CD14-positive monocyte (primary cell): ENCODE measurements around the gene ZNF587. TPM values are rescaled to one million over a fixed set of nuclear protein-coding genes. Genes with fewer than 3 reads are reported as not detected.
A peak's percentile ranks its signal among the peaks of the same experiment; 100 is the strongest.

ENCODE experiments used
- DNase-seq, 3 donors: peaks; one replicate each; pipeline ENCODE4 v3.0.0-alpha.2; 2011 to 2022
- H2AFZ ChIP-seq: 2 replicates; pipeline ENCODE4 v1.6.0; 2012; ENCODE audit warnings: mild to moderate bottlenecking, low read depth, low read length, inconsistent platforms; ENCODE audit not compliant: insufficient read depth, poor library complexity, severe bottlenecking
- H3K27ac ChIP-seq, 2 donors: 1 replicate in 1 of 2; 2 replicates in 1 of 2; pipeline ENCODE4 v1.5.1; 2012 to 2013; ENCODE audit warnings: low read length in 2 of 2, control low read depth in 1 of 2, inconsistent platforms in 1 of 2, low read depth in 1 of 2, mild to moderate bottlenecking in 1 of 2
- H3K27me3 ChIP-seq, 2 donors: one replicate each; pipeline versions ENCODE4 v1.6.0 to v1.6.1; 2011 to 2013; ENCODE audit warnings: low read length in 2 of 2; ENCODE audit not compliant: control insufficient read depth in 2 of 2, insufficient read depth in 2 of 2
- H3K36me3 ChIP-seq, 2 donors: replicated peaks in 1 of 2; 1 replicate in 1 of 2; 2 replicates in 1 of 2; pipeline versions ENCODE4 v1.5.1 to v1.6.1; 2012 to 2013; ENCODE audit warnings: low read length in 2 of 2, control low read depth in 1 of 2, inconsistent platforms in 1 of 2, mild to moderate bottlenecking in 1 of 2; ENCODE audit not compliant: insufficient read depth in 2 of 2, control insufficient read depth in 1 of 2
- H3K4me1 ChIP-seq, 2 donors: 1 replicate in 1 of 2; 2 replicates in 1 of 2; pipeline versions ENCODE4 v1.5.1 to v1.6.1; 2012 to 2013; ENCODE audit warnings: low read length in 2 of 2, control low read depth in 1 of 2, inconsistent platforms in 1 of 2, mild to moderate bottlenecking in 1 of 2, moderate library complexity in 1 of 2; ENCODE audit not compliant: insufficient read depth in 2 of 2, control insufficient read depth in 1 of 2
- H3K4me2 ChIP-seq: replicated peaks from 2 replicates; pipeline ENCODE3; 2012; ENCODE audit warnings: low read length, moderate library complexity, mild to moderate bottlenecking; ENCODE audit not compliant: poor library complexity, severe bottlenecking; ENCODE audit errors: extremely low read depth
- H3K4me3 ChIP-seq, 3 experiments: fragments of 200-600 bp in 1 of 3; sonication (generic) in 1 of 3; replicated peaks in 1 of 3; 1 replicate in 2 of 3; 2 replicates in 1 of 3; pipeline ENCODE4 v1.5.1; 2011 to 2013; ENCODE audit warnings: low read length in 3 of 3, mild to moderate bottlenecking in 3 of 3, control low read depth in 2 of 3, low read depth in 2 of 3, inconsistent platforms in 1 of 3, moderate library complexity in 1 of 3
- H3K79me2 ChIP-seq: 2 replicates; pipeline ENCODE4 v1.6.0; 2012; ENCODE audit warnings: mild to moderate bottlenecking, control low read depth, inconsistent platforms, low read length, moderate library complexity; ENCODE audit not compliant: insufficient read depth
- H3K9ac ChIP-seq: 2 replicates; pipeline ENCODE4 v1.6.0; 2017; ENCODE audit warnings: low read length, mild to moderate bottlenecking; ENCODE audit not compliant: insufficient read depth, poor library complexity, severe bottlenecking
- H3K9me3 ChIP-seq, 2 donors: replicated peaks in 1 of 2; 1 replicate in 1 of 2; 2 replicates in 1 of 2; pipeline versions ENCODE4 v1.5.1 to v1.6.1; 2012 to 2013; ENCODE audit warnings: low read length in 2 of 2, control low read depth in 1 of 2; ENCODE audit not compliant: control insufficient read depth in 1 of 2, insufficient read depth in 1 of 2
- H4K20me1 ChIP-seq: 2 replicates; pipeline ENCODE4 v1.6.0; 2012; ENCODE audit warnings: mild to moderate bottlenecking, low read length, control low read depth, moderate library complexity; ENCODE audit not compliant: insufficient read depth
- H3K27ac Mint-ChIP-seq, 7 donors: one replicate each; pipeline ENCODE4 v1.8.0; 2020; ENCODE audit warnings: mild to moderate bottlenecking in 7 of 7, mixed read lengths in 7 of 7, moderate library complexity in 6 of 7, inconsistent platforms in 2 of 7
- H3K27me3 Mint-ChIP-seq, 3 donors: one replicate each; pipeline ENCODE4 v1.8.0; 2021 to 2022; ENCODE audit warnings: low read depth in 3 of 3, mild to moderate bottlenecking in 3 of 3, mixed read lengths in 3 of 3, moderate library complexity in 3 of 3, inconsistent platforms in 1 of 3
- H3K36me3 Mint-ChIP-seq, 2 donors: one replicate each; pipeline ENCODE4 v1.8.0; 2020; ENCODE audit warnings: mixed read lengths in 2 of 2, inconsistent platforms in 1 of 2, mild to moderate bottlenecking in 1 of 2
- H3K4me1 Mint-ChIP-seq: one replicate; pipeline ENCODE4 v1.8.0; 2020; ENCODE audit warnings: mild to moderate bottlenecking, mixed read lengths
- H3K4me3 Mint-ChIP-seq, 2 donors: one replicate each; pipeline ENCODE4 v1.8.0; 2020; ENCODE audit warnings: mild to moderate bottlenecking in 2 of 2, mixed read lengths in 2 of 2, moderate library complexity in 1 of 2
- H3K9me3 Mint-ChIP-seq, 7 donors: one replicate each; pipeline ENCODE4 v1.8.0; 2020 to 2022; ENCODE audit warnings: mixed read lengths in 7 of 7, mild to moderate bottlenecking in 6 of 7, moderate library complexity in 6 of 7, inconsistent platforms in 2 of 7
- WGBS: methylation state at CpG from one replicate; pipeline ENCODE4 v1.1.5; 2013; ENCODE audit warnings: missing lambda C conversion rate; ENCODE audit not compliant: insufficient coverage; 5-methylcytosine and 5-hydroxymethylcytosine counted together
- intact Hi-C, 2 donors: fragments of 100-400 bp; cut with micrococcal nuclease; formaldehyde crosslinking; loops; one replicate each; pipeline versions ENCODE4 v1.15.0 to v1.15.1; 2023
- polyA plus RNA-seq, 3 donors: library from polyadenylated mRNA; depleted of rRNA in 1 of 3; unstranded in 2 of 3; stranded (reverse) in 1 of 3; fragments of 300-500 nt in 2 of 3; fragments of >200 nt in 1 of 3; fragmentation: Illumina TruSeq in 2 of 3; gene quantifications; 1 replicate in 2 of 3; 2 replicates in 1 of 3; pipeline ENCODE4 v1.2.3, GENCODE V29; 2012 to 2021
- TF ChIP-seq, protein P1 (sequence below): fragments of 200-600 bp; IDR thresholded peaks from one replicate; pipeline ENCODE4 v1.8.0; 2022; ENCODE audit warnings: antibody characterized with exemption, mild to moderate bottlenecking

Gene ZNF587
- polyA plus RNA-seq, 3 donors, result 0.41 to 15.0 (median 2.9) TPM

DNA sequence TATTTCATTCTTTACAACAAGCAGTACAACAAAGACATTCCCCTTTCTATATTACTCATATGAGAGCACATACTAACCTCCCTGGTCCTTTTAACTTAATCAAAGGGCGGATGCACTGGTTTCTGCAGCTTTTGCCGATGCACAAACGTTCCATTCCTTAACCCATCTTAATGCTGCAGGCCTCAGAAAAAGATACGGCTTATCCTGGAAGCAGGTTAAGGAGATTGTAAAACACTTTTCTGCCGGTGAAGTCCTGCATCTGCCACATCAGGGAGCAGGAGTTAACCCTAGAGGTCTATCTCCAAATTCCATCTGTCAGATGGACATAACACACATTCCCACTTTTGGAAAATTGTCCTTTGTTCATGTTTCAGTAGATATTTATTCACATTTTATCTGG, 50.7 kb downstream of the ZNF587 start:
- Histone ChIP-seq H3K4me3 (no peak overlapping the region), H3K9me3 (peaks cover 0 to 12% of the 10 kb centered on the region in 2 donors), H3K36me3 (no peaks in the 10 kb centered on the region), H3K9ac (no peak overlapping the region), H3K27ac (no peak overlapping the region), H2AFZ (no peak overlapping the region), H3K4me1 (no peaks in the 10 kb centered on the region), H3K79me2 (no peaks in the 10 kb centered on the region), H3K4me2 (no peak overlapping the region), H4K20me1 (no peaks in the 10 kb centered on the region), H3K27me3 (no peaks in the 10 kb centered on the region)
- no peak overlapping the region for H3K4me3 Mint-ChIP-seq
- peaks cover 6 to 27% of the 10 kb centered on the region in 2 donors for H3K36me3 Mint-ChIP-seq
- peaks cover 7% of the 10 kb centered on the region for H3K4me1 Mint-ChIP-seq
- TF ChIP-seq, protein P1, sequence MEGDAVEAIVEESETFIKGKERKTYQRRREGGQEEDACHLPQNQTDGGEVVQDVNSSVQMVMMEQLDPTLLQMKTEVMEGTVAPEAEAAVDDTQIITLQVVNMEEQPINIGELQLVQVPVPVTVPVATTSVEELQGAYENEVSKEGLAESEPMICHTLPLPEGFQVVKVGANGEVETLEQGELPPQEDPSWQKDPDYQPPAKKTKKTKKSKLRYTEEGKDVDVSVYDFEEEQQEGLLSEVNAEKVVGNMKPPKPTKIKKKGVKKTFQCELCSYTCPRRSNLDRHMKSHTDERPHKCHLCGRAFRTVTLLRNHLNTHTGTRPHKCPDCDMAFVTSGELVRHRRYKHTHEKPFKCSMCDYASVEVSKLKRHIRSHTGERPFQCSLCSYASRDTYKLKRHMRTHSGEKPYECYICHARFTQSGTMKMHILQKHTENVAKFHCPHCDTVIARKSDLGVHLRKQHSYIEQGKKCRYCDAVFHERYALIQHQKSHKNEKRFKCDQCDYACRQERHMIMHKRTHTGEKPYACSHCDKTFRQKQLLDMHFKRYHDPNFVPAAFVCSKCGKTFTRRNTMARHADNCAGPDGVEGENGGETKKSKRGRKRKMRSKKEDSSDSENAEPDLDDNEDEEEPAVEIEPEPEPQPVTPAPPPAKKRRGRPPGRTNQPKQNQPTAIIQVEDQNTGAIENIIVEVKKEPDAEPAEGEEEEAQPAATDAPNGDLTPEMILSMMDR, result no peak
- DNase-seq, result no peak
- H3K27ac Mint-ChIP-seq, result no peak overlapping the region
- peaks cover 0 to 8% (median 2%) of the 10 kb centered on the region in 7 donors for H3K9me3 Mint-ChIP-seq
- intact Hi-C loops, result loop anchor here in 1 of 2 donors (5.0 kb wide), 1 partner anchor 163 kb away; no protein-coding TSS in a partner anchor
- 100% methylated on average over 2 of the region's 5 CpGs for WGBS
- peaks cover 0 to 1% (median 0%) of the 10 kb centered on the region in 3 donors for H3K27me3 Mint-ChIP-seq

DNA sequence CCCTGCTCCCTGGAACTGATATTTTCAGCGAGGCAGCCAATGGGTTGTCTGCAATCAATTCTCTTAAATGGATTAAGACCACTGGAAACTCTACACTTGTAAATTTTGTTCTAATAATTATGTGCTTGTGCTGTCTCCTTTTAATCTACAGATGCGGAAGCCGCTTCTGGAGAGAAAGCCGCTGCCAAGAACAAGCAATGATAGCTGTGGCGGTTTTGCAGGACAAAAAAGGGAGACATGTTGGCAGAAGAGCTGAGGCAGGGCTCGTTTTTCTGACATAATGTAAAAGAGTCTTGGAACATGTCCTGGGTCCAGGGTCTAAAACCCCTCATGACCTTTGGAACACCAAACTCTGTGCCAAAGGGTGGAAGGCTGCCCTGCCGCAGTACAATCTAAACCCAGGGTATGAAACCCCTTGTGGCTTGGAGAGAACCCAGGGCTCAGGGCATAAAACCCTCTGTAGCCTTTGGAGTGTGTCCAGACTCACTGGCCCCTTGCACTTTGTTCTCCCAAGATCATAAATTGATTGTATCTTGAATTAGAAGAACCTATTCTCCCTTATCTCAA, 54.0 kb downstream of the ZNF587 start:
- H3K36me3 ChIP-seq, result peaks cover 5 to 19% of the 10 kb centered on the region in 2 donors
- no peak overlapping the region for H3K4me3 Mint-ChIP-seq
- H3K27ac ChIP-seq, result no peak overlapping the region
- peak overlapping the region in 1 of 7 donors; percentile 73 for H3K27ac Mint-ChIP-seq
- H3K9ac ChIP-seq, result no peak overlapping the region
- H3K4me1 ChIP-seq, result no peaks in the 10 kb centered on the region
- peaks cover 0 to 9% (median 6%) of the 10 kb centered on the region in 7 donors for H3K9me3 Mint-ChIP-seq
- H3K27me3 Mint-ChIP-seq, result no peaks in the 10 kb centered on the region
- peaks cover 23 to 35% of the 10 kb centered on the region in 2 donors for H3K36me3 Mint-ChIP-seq
- H3K4me3 ChIP-seq, result no peak overlapping the region
- TF ChIP-seq, protein P1, result peak; percentile 45
- peaks cover 7% of the 10 kb centered on the region for H3K4me1 Mint-ChIP-seq
- intact Hi-C loops, result loop anchor here in 1 of 2 donors (5.0 kb wide), 1 partner anchor 166 kb away; no protein-coding TSS in a partner anchor
- no peak for DNase-seq
- H3K79me2 ChIP-seq, result no peaks in the 10 kb centered on the region
- no peaks in the 10 kb centered on the region for H3K27me3 ChIP-seq
- H3K9me3 ChIP-seq, result peaks cover 3 to 22% of the 10 kb centered on the region in 2 donors
- WGBS, result 91% methylated on average over 6 of the region's 7 CpGs
- H2AFZ ChIP-seq, result no peak overlapping the region
- H3K4me2 ChIP-seq, result no peak overlapping the region
- no peaks in the 10 kb centered on the region for H4K20me1 ChIP-seq
